Measurements from ENCODE around the gene ZNF254.
"Not testable (repeated sequence)": the region's sequence is repeated elsewhere in the genome, so short reads cannot be mapped to it uniquely, and the experiment has no call there.

Gene ZNF254

GRCh38 chr19:24098359-24098758, 11.4 kb downstream of the ZNF254 start:
- peaks cover 10 to 79% (median 26%) of the 10 kb centered on the region in 5 experiments for H3K9me3 ChIP-seq (ENCODE audit: control extremely low read depth in 1 of 5, control insufficient read depth in 4 of 5, insufficient read depth in 2 of 5, low read depth in 1 of 5, low read length in 4 of 5)
- no peak overlapping the region for H3K27ac ChIP-seq (ENCODE audit: insufficient read depth in 1 of 2, low read depth in 1 of 2, low read length in 2 of 2, poor library complexity in 1 of 2, severe bottlenecking in 2 of 2)
- no peaks in the 10 kb centered on the region for H3K4me1 ChIP-seq (ENCODE audit: control extremely low read depth in 1 of 4, control insufficient read depth in 4 of 4, insufficient read depth in 4 of 4, low read length in 3 of 4)
- H3K36me3 ChIP-seq (ENCODE audit: control insufficient read depth in 4 of 4, insufficient read depth in 4 of 4, low read length in 3 of 4): peaks cover 24 to 77% (median 32%) of the 10 kb centered on the region in 4 experiments
- no peaks in the 10 kb centered on the region for H3K27me3 ChIP-seq (replicated peaks in 2 of 5; ENCODE audit: control insufficient read depth in 4 of 5, insufficient read depth in 5 of 5, low read length in 4 of 5)
- ChIA-PET CTCF (interaction anchor here (1.1 kb wide), 1 partner anchor 9 kb away, joined by 3 read pairs; no protein-coding TSS in a partner anchor), POLR2A (interaction anchor here (0.6 to 0.7 kb wide), 3 partner anchors 11 to 793 kb away, joined by 3 to 4 read pairs (median 4); partner anchors contain the start of gene ZNF254)
- DNase-seq: no peak
- WGBS (ENCODE audit: insufficient coverage): no CpG with 5 or more reads among the region's 2 CpGs
- H3K4me3 ChIP-seq (ENCODE audit: control insufficient read depth in 1 of 7, extremely low read depth in 1 of 7, insufficient read depth in 4 of 7, low read depth in 2 of 7, low read length in 6 of 7): no peak overlapping the region

GRCh38 chr19:24099829-24100228, 12.8 kb downstream of the ZNF254 start:
- H3K27me3 ChIP-seq (replicated peaks in 2 of 5; ENCODE audit: control insufficient read depth in 4 of 5, insufficient read depth in 5 of 5, low read length in 4 of 5): no peaks in the 10 kb centered on the region
- ChIA-PET CTCF (no interaction called here), POLR2A (no interaction called here)
- no peak for DNase-seq
- peaks cover 12 to 77% (median 28%) of the 10 kb centered on the region in 5 experiments for H3K9me3 ChIP-seq (ENCODE audit: control extremely low read depth in 1 of 5, control insufficient read depth in 4 of 5, insufficient read depth in 2 of 5, low read depth in 1 of 5, low read length in 4 of 5)
- H3K4me1 ChIP-seq (ENCODE audit: control extremely low read depth in 1 of 4, control insufficient read depth in 4 of 4, insufficient read depth in 4 of 4, low read length in 3 of 4): no peaks in the 10 kb centered on the region
- H3K36me3 ChIP-seq (ENCODE audit: control insufficient read depth in 4 of 4, insufficient read depth in 4 of 4, low read length in 3 of 4): peaks cover 29 to 76% (median 37%) of the 10 kb centered on the region in 4 experiments
- no peak overlapping the region for H3K27ac ChIP-seq (ENCODE audit: insufficient read depth in 1 of 2, low read depth in 1 of 2, low read length in 2 of 2, poor library complexity in 1 of 2, severe bottlenecking in 2 of 2)
- no peak overlapping the region for H3K4me3 ChIP-seq (ENCODE audit: control insufficient read depth in 1 of 7, extremely low read depth in 1 of 7, insufficient read depth in 4 of 7, low read depth in 2 of 7, low read length in 6 of 7)

GRCh38 chr19:24100597-24100996, 13.6 kb downstream of the ZNF254 start:
- POLR2A ChIA-PET; H3K27ac ChIP-seq (ENCODE audit: insufficient read depth in 1 of 2, low read depth in 1 of 2, low read length in 2 of 2, poor library complexity in 1 of 2, severe bottlenecking in 2 of 2); DNase-seq; CTCF ChIA-PET; H3K4me3 ChIP-seq (ENCODE audit: control insufficient read depth in 1 of 7, extremely low read depth in 1 of 7, insufficient read depth in 4 of 7, low read depth in 2 of 7, low read length in 6 of 7); H3K27me3 ChIP-seq (replicated peaks in 2 of 5; ENCODE audit: control insufficient read depth in 4 of 5, insufficient read depth in 5 of 5, low read length in 4 of 5); H3K4me1 ChIP-seq (ENCODE audit: control extremely low read depth in 1 of 4, control insufficient read depth in 4 of 4, insufficient read depth in 4 of 4, low read length in 3 of 4): not testable (repeated sequence)
- no CpG with 5 or more reads among the region's 2 CpGs for WGBS (ENCODE audit: insufficient coverage)
- peaks cover 30 to 81% (median 38%) of the 10 kb centered on the region in 4 experiments for H3K36me3 ChIP-seq (ENCODE audit: control insufficient read depth in 4 of 4, insufficient read depth in 4 of 4, low read length in 3 of 4)
- H3K9me3 ChIP-seq (ENCODE audit: control extremely low read depth in 1 of 5, control insufficient read depth in 4 of 5, insufficient read depth in 2 of 5, low read depth in 1 of 5, low read length in 4 of 5): peaks cover 11 to 71% (median 28%) of the 10 kb centered on the region in 5 experiments

- Histone ChIP-seq H3K27me3 (replicated peaks in 2 of 5; ENCODE audit: control insufficient read depth in 4 of 5, insufficient read depth in 5 of 5, low read length in 4 of 5) (no peaks in the 10 kb centered on the region), H3K4me3 (ENCODE audit: control insufficient read depth in 1 of 7, extremely low read depth in 1 of 7, insufficient read depth in 4 of 7, low read depth in 2 of 7, low read length in 6 of 7) (no peak overlapping the region), H3K4me1 (ENCODE audit: control extremely low read depth in 1 of 4, control insufficient read depth in 4 of 4, insufficient read depth in 4 of 4, low read length in 3 of 4) (no peaks in the 10 kb centered on the region), H3K9me3 (ENCODE audit: control extremely low read depth in 1 of 5, control insufficient read depth in 4 of 5, insufficient read depth in 2 of 5, low read depth in 1 of 5, low read length in 4 of 5) (peaks cover 10 to 73% (median 26%) of the 10 kb centered on the region in 5 experiments), H3K36me3 (ENCODE audit: control insufficient read depth in 4 of 4, insufficient read depth in 4 of 4, low read length in 3 of 4) (peaks cover 34 to 83% (median 40%) of the 10 kb centered on the region in 4 experiments), H3K27ac (ENCODE audit: insufficient read depth in 1 of 2, low read depth in 1 of 2, low read length in 2 of 2, poor library complexity in 1 of 2, severe bottlenecking in 2 of 2) (no peak overlapping the region)
- POLR2A ChIA-PET: no interaction called here
- no CpG with 5 or more reads among the region's 2 CpGs for WGBS (ENCODE audit: insufficient coverage)
- CTCF ChIA-PET: no interaction called here
- no peak for DNase-seq
These were observed 14.6 kb downstream of the ZNF254 start for GRCh38 chr19:24101459-24102115.

- Histone ChIP-seq H3K36me3 (ENCODE audit: control insufficient read depth in 4 of 4, insufficient read depth in 4 of 4, low read length in 3 of 4) (peaks cover 9 to 63% (median 27%) of the 10 kb centered on the region in 4 experiments), H3K27me3 (replicated peaks in 2 of 5; ENCODE audit: control insufficient read depth in 4 of 5, insufficient read depth in 5 of 5, low read length in 4 of 5) (no peaks in the 10 kb centered on the region), H3K4me3 (ENCODE audit: control insufficient read depth in 1 of 7, extremely low read depth in 1 of 7, insufficient read depth in 4 of 7, low read depth in 2 of 7, low read length in 6 of 7) (peak overlapping the region in 1 of 7 experiments; percentile 19), H3K4me1 (ENCODE audit: control extremely low read depth in 1 of 4, control insufficient read depth in 4 of 4, insufficient read depth in 4 of 4, low read length in 3 of 4) (no peaks in the 10 kb centered on the region), H3K9me3 (ENCODE audit: control extremely low read depth in 1 of 5, control insufficient read depth in 4 of 5, insufficient read depth in 2 of 5, low read depth in 1 of 5, low read length in 4 of 5) (peaks cover 15 to 85% (median 34%) of the 10 kb centered on the region in 5 experiments), H3K27ac (ENCODE audit: insufficient read depth in 1 of 2, low read depth in 1 of 2, low read length in 2 of 2, poor library complexity in 1 of 2, severe bottlenecking in 2 of 2) (no peak overlapping the region)
- CTCF ChIA-PET: no interaction called here
- no CpG with 5 or more reads among the region's 3 CpGs for WGBS (ENCODE audit: insufficient coverage)
- DNase-seq: no peak
- POLR2A ChIA-PET: no interaction called here
These were observed 40.6 kb downstream of the ZNF254 start for GRCh38 chr19:24127601-24128000.

GRCh38 chr19:24140099-24140498, 53.1 kb downstream of the ZNF254 start:
- H3K36me3 ChIP-seq (ENCODE audit: control insufficient read depth in 4 of 4, insufficient read depth in 4 of 4, low read length in 3 of 4): peaks cover 0 to 29% (median 14%) of the 10 kb centered on the region in 4 experiments
- no CpG with 5 or more reads among the region's 3 CpGs for WGBS (ENCODE audit: insufficient coverage)
- ChIA-PET POLR2A (no interaction called here), CTCF (no interaction called here)
- H3K4me1 ChIP-seq (ENCODE audit: control extremely low read depth in 1 of 4, control insufficient read depth in 4 of 4, insufficient read depth in 4 of 4, low read length in 3 of 4): no peaks in the 10 kb centered on the region
- peaks cover 8 to 69% (median 45%) of the 10 kb centered on the region in 5 experiments for H3K9me3 ChIP-seq (ENCODE audit: control extremely low read depth in 1 of 5, control insufficient read depth in 4 of 5, insufficient read depth in 2 of 5, low read depth in 1 of 5, low read length in 4 of 5)
- DNase-seq: no peak
- no peak overlapping the region for H3K4me3 ChIP-seq (ENCODE audit: control insufficient read depth in 1 of 7, extremely low read depth in 1 of 7, insufficient read depth in 4 of 7, low read depth in 2 of 7, low read length in 6 of 7)
- H3K27me3 ChIP-seq (replicated peaks in 2 of 5; ENCODE audit: control insufficient read depth in 4 of 5, insufficient read depth in 5 of 5, low read length in 4 of 5): no peaks in the 10 kb centered on the region
- H3K27ac ChIP-seq (ENCODE audit: insufficient read depth in 1 of 2, low read depth in 1 of 2, low read length in 2 of 2, poor library complexity in 1 of 2, severe bottlenecking in 2 of 2): no peak overlapping the region

GRCh38 chr19:24140591-24140990, 53.6 kb downstream of the ZNF254 start:
- no peak for DNase-seq
- Histone ChIP-seq H3K4me1 (ENCODE audit: control extremely low read depth in 1 of 4, control insufficient read depth in 4 of 4, insufficient read depth in 4 of 4, low read length in 3 of 4) (no peaks in the 10 kb centered on the region), H3K27ac (ENCODE audit: insufficient read depth in 1 of 2, low read depth in 1 of 2, low read length in 2 of 2, poor library complexity in 1 of 2, severe bottlenecking in 2 of 2) (no peak overlapping the region), H3K9me3 (ENCODE audit: control extremely low read depth in 1 of 5, control insufficient read depth in 4 of 5, insufficient read depth in 2 of 5, low read depth in 1 of 5, low read length in 4 of 5) (peaks cover 8 to 65% (median 42%) of the 10 kb centered on the region in 5 experiments), H3K4me3 (ENCODE audit: control insufficient read depth in 1 of 7, extremely low read depth in 1 of 7, insufficient read depth in 4 of 7, low read depth in 2 of 7, low read length in 6 of 7) (no peak overlapping the region), H3K27me3 (replicated peaks in 2 of 5; ENCODE audit: control insufficient read depth in 4 of 5, insufficient read depth in 5 of 5, low read length in 4 of 5) (no peaks in the 10 kb centered on the region), H3K36me3 (ENCODE audit: control insufficient read depth in 4 of 4, insufficient read depth in 4 of 4, low read length in 3 of 4) (peaks cover 0 to 30% (median 14%) of the 10 kb centered on the region in 4 experiments)
- CTCF ChIA-PET: no interaction called here
- POLR2A ChIA-PET: no interaction called here

Measured in common myeloid progenitor, CD34-positive (primary cell).